ENCODE data around the gene RECK.
"Not testable (repeated sequence)": the region's sequence is repeated elsewhere in the genome, so short reads cannot be mapped to it uniquely, and the experiment has no call there.

RECK gene

GRCh38 chr9:36036780-36037548 is at the start of gene RECK:
RECK (plus strand) TSS chr9:36036913; CDS start chr9:36036999, 86 bp downstream.
- peak; percentile 74 for DNase-seq (ENCODE audit: low spot score)

GRCh38 chr9:35990155-35990554 is 46.6 kb upstream of the RECK start:
- no peak for DNase-seq (ENCODE audit: low spot score)

- DNase-seq (ENCODE audit: low spot score) = not testable (repeated sequence)
These were observed 43.6 kb upstream of the RECK start for GRCh38 chr9:35993136-35993535.

GRCh38 chr9:35993976-35994720 is 42.6 kb upstream of the RECK start:
- DNase-seq (ENCODE audit: low spot score) = no peak

GRCh38 chr9:35994959-35995358 is 41.8 kb upstream of the RECK start:
- no peak for DNase-seq (ENCODE audit: low spot score)

- no peak for DNase-seq (ENCODE audit: low spot score)
These were observed 40.2 kb upstream of the RECK start for GRCh38 chr9:35996358-35996970.

- DNase-seq (ENCODE audit: low spot score) = not testable (repeated sequence)
These were observed 39.7 kb upstream of the RECK start for GRCh38 chr9:35997016-35997415.

GRCh38 chr9:35998333-35998732 is 38.4 kb upstream of the RECK start:
- DNase-seq (ENCODE audit: low spot score) = no peak

- no peak for DNase-seq (ENCODE audit: low spot score)
These were observed 30.8 kb upstream of the RECK start for GRCh38 chr9:36005891-36006290.

GRCh38 chr9:36006549-36007315 is 30.0 kb upstream of the RECK start:
- peak; percentile 34 for DNase-seq (ENCODE audit: low spot score)

- DNase-seq (ENCODE audit: low spot score) = no peak
These were observed 29.4 kb upstream of the RECK start for GRCh38 chr9:36007316-36007708.

GRCh38 chr9:36007852-36008251 is 28.9 kb upstream of the RECK start:
- DNase-seq (ENCODE audit: low spot score) = no peak

GRCh38 chr9:36008774-36009300 is 27.9 kb upstream of the RECK start:
- DNase-seq (ENCODE audit: low spot score) = peak; percentile 54

- no peak for DNase-seq (ENCODE audit: low spot score)
These were observed 25.3 kb upstream of the RECK start for GRCh38 chr9:36011379-36011778.

GRCh38 chr9:36017278-36017677 is 19.4 kb upstream of the RECK start:
- no peak for DNase-seq (ENCODE audit: low spot score)

- no peak for DNase-seq (ENCODE audit: low spot score)
These were observed 18.6 kb upstream of the RECK start for GRCh38 chr9:36018129-36018528.

- no peak for DNase-seq (ENCODE audit: low spot score)
These were observed 17.6 kb upstream of the RECK start for GRCh38 chr9:36018891-36019720.

GRCh38 chr9:36021968-36022367 is 14.7 kb upstream of the RECK start:
- DNase-seq (ENCODE audit: low spot score) = no peak

GRCh38 chr9:36023260-36024048 is 13.3 kb upstream of the RECK start:
- DNase-seq (ENCODE audit: low spot score) = peak; percentile 63

- DNase-seq (ENCODE audit: low spot score) = no peak
These were observed 11.0 kb upstream of the RECK start for GRCh38 chr9:36025746-36026145.

Data from HuH-7 (cell line).